ENCODE results near the gene DUSP22.
"Not testable (repeated sequence)": the region's sequence is repeated elsewhere in the genome, so short reads cannot be mapped to it uniquely, and the experiment has no call there.

Gene DUSP22

GRCh38 chr6:373031-373430 is 80.7 kb downstream of the DUSP22 start:
- no peak for DNase-seq
- TF ChIP-seq POLR2A (IDR thresholded peaks at IDR 0.05; ENCODE audit: low read length) (no peak), GATA1 (IDR thresholded peaks at IDR 0.05; ENCODE audit: low read depth, low read length) (no peak)

GRCh38 chr6:373773-374724 is 81.8 kb downstream of the DUSP22 start:
- no peak for DNase-seq
- TF ChIP-seq POLR2A (IDR thresholded peaks at IDR 0.05; ENCODE audit: low read length) (no peak), GATA1 (IDR thresholded peaks at IDR 0.05; ENCODE audit: low read depth, low read length) (no peak)

GRCh38 chr6:374956-375355 is 82.7 kb downstream of the DUSP22 start:
- no peak for DNase-seq
- TF ChIP-seq GATA1 (IDR thresholded peaks at IDR 0.05; ENCODE audit: low read depth, low read length), result no peak

GRCh38 chr6:376827-377640 is 84.7 kb downstream of the DUSP22 start:
- no peak for DNase-seq
- TF ChIP-seq GATA1 (IDR thresholded peaks at IDR 0.05; ENCODE audit: low read depth, low read length), result no peak
- TF ChIP-seq POLR2A (IDR thresholded peaks at IDR 0.05; ENCODE audit: low read length), result no peak

GRCh38 chr6:377641-378020 is 85.3 kb downstream of the DUSP22 start:
- not testable (repeated sequence) for DNase-seq

GRCh38 chr6:378090-378957 is 86.0 kb downstream of the DUSP22 start:
- TF ChIP-seq GATA1 (IDR thresholded peaks at IDR 0.05; ENCODE audit: low read depth, low read length), result no peak
- no peak for TF ChIP-seq POLR2A (IDR thresholded peaks at IDR 0.05; ENCODE audit: low read length)

GRCh38 chr6:378958-379409 is 86.7 kb downstream of the DUSP22 start:
- no peak for TF ChIP-seq GATA1 (IDR thresholded peaks at IDR 0.05; ENCODE audit: low read depth, low read length)
- no peak for TF ChIP-seq POLR2A (IDR thresholded peaks at IDR 0.05; ENCODE audit: low read length)
- DNase-seq, result no peak

More at GRCh38 chr6:378090-378957, 86.0 kb downstream of the DUSP22 start:
- DNase-seq, result no peak

- TF ChIP-seq POLR2A (IDR thresholded peaks at IDR 0.05; ENCODE audit: low read length) (no peak), GATA1 (IDR thresholded peaks at IDR 0.05; ENCODE audit: low read depth, low read length) (no peak)
- no peak for DNase-seq
Measured at GRCh38 chr6:379410-380181, 87.3 kb downstream of the DUSP22 start.

GRCh38 chr6:380234-381218 is 88.2 kb downstream of the DUSP22 start:
- TF ChIP-seq POLR2A (IDR thresholded peaks at IDR 0.05; ENCODE audit: low read length), result no peak
- no peak for DNase-seq

GRCh38 chr6:381742-382461 is 89.6 kb downstream of the DUSP22 start:
- DNase-seq, result no peak
- no peak for TF ChIP-seq GATA1 (IDR thresholded peaks at IDR 0.05; ENCODE audit: low read depth, low read length)
- TF ChIP-seq POLR2A (IDR thresholded peaks at IDR 0.05; ENCODE audit: low read length), result no peak
